Measurements from ENCODE around the gene TAGLN. TPM values are rescaled to one million over a fixed set of nuclear protein-coding genes. Genes with fewer than 3 reads are reported as not detected.

Gene TAGLN
- total RNA-seq, result 100 to 1,000 TPM; 190 to 216 (median 199) TPM

DNA sequence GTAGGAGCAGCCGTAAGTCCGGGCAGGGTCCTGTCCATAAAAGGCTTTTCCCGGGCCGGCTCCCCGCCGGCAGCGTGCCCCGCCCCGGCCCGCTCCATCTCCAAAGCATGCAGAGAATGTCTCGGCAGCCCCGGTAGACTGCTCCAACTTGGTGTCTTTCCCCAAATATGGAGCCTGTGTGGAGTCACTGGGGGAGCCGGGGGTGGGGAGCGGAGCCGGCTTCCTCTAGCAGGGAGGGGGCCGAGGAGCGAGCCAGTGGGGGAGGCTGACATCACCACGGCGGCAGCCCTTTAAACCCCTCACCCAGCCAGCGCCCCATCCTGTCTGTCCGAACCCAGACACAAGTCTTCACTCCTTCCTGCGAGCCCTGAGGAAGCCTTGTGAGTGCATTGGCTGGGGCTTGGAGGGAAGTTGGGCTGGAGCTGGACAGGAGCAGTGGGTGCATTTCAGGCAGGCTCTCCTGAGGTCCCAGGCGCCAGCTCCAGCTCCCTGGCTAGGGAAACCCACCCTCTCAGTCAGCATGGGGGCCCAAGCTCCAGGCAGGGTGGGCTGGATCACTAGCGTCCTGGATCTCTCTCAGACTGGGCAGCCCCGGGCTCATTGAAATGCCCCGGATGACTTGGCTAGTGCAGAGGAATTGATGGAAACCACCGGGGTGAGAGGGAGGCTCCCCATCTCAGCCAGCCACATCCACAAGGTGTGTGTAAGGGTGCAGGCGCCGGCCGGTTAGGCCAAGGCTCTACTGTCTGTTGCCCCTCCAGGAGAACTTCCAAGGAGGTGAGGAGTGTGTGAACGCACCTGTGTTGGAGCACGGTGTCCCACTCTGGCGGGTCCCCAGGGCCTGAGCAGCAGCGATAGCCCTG, at the start of gene TAGLN:
TSS of gene TAGLN (plus strand) at position 318 of the 863 bp plus-strand sequence. CDS start 3,644 bp downstream, outside the sequence.
- Histone ChIP-seq H3K9me3 (no peaks in the 10 kb centered on the region), H3K36me3 (peaks cover 42% of the 10 kb centered on the region), H3K4me3 (peak within 1 kb of the TSS; percentile 40), H3K27ac (peak within 1 kb of the TSS; percentile 76), H3K4me1 (peaks cover 21% of the 10 kb centered on the region), H3K27me3 (no peaks in the 10 kb centered on the region)
- TF ChIP-seq, protein P1, sequence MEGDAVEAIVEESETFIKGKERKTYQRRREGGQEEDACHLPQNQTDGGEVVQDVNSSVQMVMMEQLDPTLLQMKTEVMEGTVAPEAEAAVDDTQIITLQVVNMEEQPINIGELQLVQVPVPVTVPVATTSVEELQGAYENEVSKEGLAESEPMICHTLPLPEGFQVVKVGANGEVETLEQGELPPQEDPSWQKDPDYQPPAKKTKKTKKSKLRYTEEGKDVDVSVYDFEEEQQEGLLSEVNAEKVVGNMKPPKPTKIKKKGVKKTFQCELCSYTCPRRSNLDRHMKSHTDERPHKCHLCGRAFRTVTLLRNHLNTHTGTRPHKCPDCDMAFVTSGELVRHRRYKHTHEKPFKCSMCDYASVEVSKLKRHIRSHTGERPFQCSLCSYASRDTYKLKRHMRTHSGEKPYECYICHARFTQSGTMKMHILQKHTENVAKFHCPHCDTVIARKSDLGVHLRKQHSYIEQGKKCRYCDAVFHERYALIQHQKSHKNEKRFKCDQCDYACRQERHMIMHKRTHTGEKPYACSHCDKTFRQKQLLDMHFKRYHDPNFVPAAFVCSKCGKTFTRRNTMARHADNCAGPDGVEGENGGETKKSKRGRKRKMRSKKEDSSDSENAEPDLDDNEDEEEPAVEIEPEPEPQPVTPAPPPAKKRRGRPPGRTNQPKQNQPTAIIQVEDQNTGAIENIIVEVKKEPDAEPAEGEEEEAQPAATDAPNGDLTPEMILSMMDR (IDR thresholded peaks at IDR 0.05), result no peak
- no peak for TF ChIP-seq POLR2AphosphoS5 (IDR thresholded peaks at IDR 0.05)
- no peak for TF ChIP-seq POLR2A (IDR thresholded peaks at IDR 0.05)
- no peak for TF ChIP-seq EP300 (IDR thresholded peaks at IDR 0.05)
- DNase-seq (ENCODE audit: low spot score in 2 of 2), result no peak
- WGBS, result 13% methylated on average over 21 of the region's 34 CpGs

DNA sequence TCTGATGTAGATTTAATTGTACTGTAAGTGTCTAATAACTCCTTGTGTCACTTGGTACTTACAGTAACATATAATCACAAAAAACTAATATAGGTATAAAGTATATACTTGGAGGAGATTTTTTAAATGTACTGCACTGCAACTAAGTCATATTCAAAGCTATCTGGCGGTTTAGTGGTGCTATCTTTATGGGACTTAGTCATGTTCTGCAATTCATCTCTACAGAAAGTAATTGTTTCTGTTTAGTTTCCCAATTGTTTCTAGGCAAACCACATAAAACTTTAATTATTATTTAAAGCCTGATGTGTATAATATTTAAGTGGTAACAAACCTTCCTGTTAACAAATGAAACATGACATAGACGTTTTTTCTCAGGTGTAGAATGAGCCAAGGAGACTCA, 47.1 kb upstream of the TAGLN start:
- peaks cover 21% of the 10 kb centered on the region for H3K4me1 ChIP-seq
- 62% methylated on average over 2 of the region's 2 CpGs for WGBS
- H3K27ac ChIP-seq, result no peak overlapping the region
- no peak overlapping the region for H3K4me3 ChIP-seq
- TF ChIP-seq EP300 (IDR thresholded peaks at IDR 0.05) (no peak), POLR2A (IDR thresholded peaks at IDR 0.05) (no peak), POLR2AphosphoS5 (IDR thresholded peaks at IDR 0.05) (no peak)
- TF ChIP-seq, protein P1 (IDR thresholded peaks at IDR 0.05), result no peak
- H3K36me3 ChIP-seq, result peaks cover 18% of the 10 kb centered on the region
- no peaks in the 10 kb centered on the region for H3K27me3 ChIP-seq
- no peaks in the 10 kb centered on the region for H3K9me3 ChIP-seq
- no peak for DNase-seq (ENCODE audit: low spot score in 2 of 2)

DNA sequence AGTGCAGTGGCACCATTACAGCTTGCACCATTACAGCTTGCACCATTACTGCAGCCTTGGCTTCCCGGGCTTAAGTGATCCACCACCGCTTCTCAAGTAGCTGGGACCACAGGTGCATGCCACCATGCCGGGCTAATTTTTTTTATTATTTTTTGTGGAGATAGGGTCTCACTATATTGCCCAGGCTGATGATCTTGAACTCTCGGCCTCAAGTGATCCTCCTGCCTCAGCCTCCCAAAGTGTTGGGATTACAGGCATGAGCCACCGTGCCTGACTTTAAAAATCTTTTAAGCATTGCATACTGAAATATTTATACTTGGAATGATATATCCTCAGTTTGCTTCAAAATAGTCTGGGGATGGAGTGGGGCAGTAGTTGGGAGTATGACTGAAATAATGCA, 44.7 kb upstream of the TAGLN start:
- Histone ChIP-seq H3K27ac (no peak overlapping the region), H3K9me3 (no peaks in the 10 kb centered on the region), H3K27me3 (no peaks in the 10 kb centered on the region), H3K4me1 (peaks cover 12% of the 10 kb centered on the region), H3K36me3 (peaks cover 14% of the 10 kb centered on the region), H3K4me3 (no peak overlapping the region)
- TF ChIP-seq, protein P1 (IDR thresholded peaks at IDR 0.05), result no peak
- TF ChIP-seq EP300 (IDR thresholded peaks at IDR 0.05) (no peak), POLR2AphosphoS5 (IDR thresholded peaks at IDR 0.05) (no peak), POLR2A (IDR thresholded peaks at IDR 0.05) (no peak)
- DNase-seq (ENCODE audit: low spot score in 2 of 2), result no peak
- 95% methylated on average over 5 of the region's 5 CpGs for WGBS

DNA sequence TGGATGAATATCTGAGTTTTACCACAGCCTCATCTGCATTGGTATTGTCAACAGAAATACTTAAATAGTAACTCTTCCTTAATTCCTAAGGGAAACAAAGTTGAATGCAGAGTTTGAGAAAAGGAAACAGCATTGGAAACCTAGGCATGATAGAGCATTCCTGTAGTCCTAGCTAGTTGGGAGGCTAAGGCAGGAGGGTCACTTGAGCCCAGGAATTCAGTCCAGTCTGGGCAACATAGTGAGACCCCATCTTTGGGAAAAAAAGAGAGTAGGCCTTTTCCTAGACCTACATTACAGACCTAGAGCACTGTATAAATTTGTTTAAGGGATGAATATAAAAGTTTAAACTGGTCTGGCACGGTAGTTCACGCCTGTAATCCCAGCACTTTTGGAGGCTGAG, 41.7 kb upstream of the TAGLN start:
- no peaks in the 10 kb centered on the region for H3K27me3 ChIP-seq
- H3K9me3 ChIP-seq, result no peaks in the 10 kb centered on the region
- WGBS, result 88% methylated on average over 2 of the region's 2 CpGs
- no peak for DNase-seq (ENCODE audit: low spot score in 2 of 2)
- H3K36me3 ChIP-seq, result peaks cover 43% of the 10 kb centered on the region
- no peak for TF ChIP-seq POLR2AphosphoS5 (IDR thresholded peaks at IDR 0.05)
- no peak for TF ChIP-seq EP300 (IDR thresholded peaks at IDR 0.05)
- H3K4me1 ChIP-seq, result no peaks in the 10 kb centered on the region
- H3K4me3 ChIP-seq, result no peak overlapping the region
- H3K27ac ChIP-seq, result no peak overlapping the region

DNA sequence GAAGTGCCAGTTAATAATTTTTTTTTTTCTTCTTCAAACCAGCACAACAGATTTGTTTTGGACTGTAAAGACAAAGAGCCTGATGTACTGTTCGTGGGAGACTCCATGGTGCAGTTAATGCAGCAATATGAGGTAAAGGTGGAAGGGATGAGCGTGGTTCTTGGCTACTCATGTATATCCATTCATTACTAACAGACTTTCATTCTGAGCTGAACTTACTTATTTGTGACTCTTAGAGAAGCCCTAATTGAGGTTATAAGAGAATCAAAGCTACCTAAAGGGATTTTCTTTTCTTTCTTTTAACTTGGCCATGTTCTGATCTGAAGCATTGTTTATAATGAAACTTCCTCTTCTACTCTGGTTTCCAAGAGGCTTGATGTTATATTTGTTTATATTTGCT, 39.3 kb upstream of the TAGLN start:
- H3K27me3 ChIP-seq, result no peaks in the 10 kb centered on the region
- no peak overlapping the region for H3K27ac ChIP-seq
- H3K9me3 ChIP-seq, result no peaks in the 10 kb centered on the region
- no peaks in the 10 kb centered on the region for H3K4me1 ChIP-seq
- H3K4me3 ChIP-seq, result no peak overlapping the region
- WGBS, result 83% methylated on average over 2 of the region's 2 CpGs
- DNase-seq (ENCODE audit: low spot score in 2 of 2), result no peak
- H3K36me3 ChIP-seq, result peaks cover 59% of the 10 kb centered on the region
- no peak for TF ChIP-seq POLR2AphosphoS5 (IDR thresholded peaks at IDR 0.05)
- TF ChIP-seq, protein P1 (IDR thresholded peaks at IDR 0.05), result no peak
- no peak for TF ChIP-seq POLR2A (IDR thresholded peaks at IDR 0.05)
- TF ChIP-seq EP300 (IDR thresholded peaks at IDR 0.05), result no peak

Measured in suprapubic skin (tissue), 4 donors.